HepG2 (cell line): ENCODE measurements around the gene CCDC197. TPM values are rescaled to one million over a fixed set of nuclear protein-coding genes. Genes with fewer than 3 reads are reported as not detected.

Experiments
- ARNT ChIP-seq: fragments of 450-650 bp; IDR thresholded peaks from 2 replicates; pipeline ENCODE4 v1.6.1; 2017
- MED1 ChIP-seq: sonication (generic); formaldehyde crosslinking; IDR thresholded peaks from 2 replicates; pipeline ENCODE4 v1.4.0; 2020; ENCODE audit warnings: missing genetic modification reagents
- ZBTB3 ChIP-seq: sonication (generic); formaldehyde crosslinking; IDR thresholded peaks from 2 replicates; pipeline ENCODE4 v1.4.0; 2020; ENCODE audit warnings: low read depth, mild to moderate bottlenecking, moderate library complexity, missing genetic modification reagents, borderline replicate concordance
- ZMYM4 ChIP-seq: sonication (generic); formaldehyde crosslinking; IDR thresholded peaks from 2 replicates; pipeline ENCODE4 v1.8.1; 2023; ENCODE audit warnings: mild to moderate bottlenecking, missing genetic modification reagents
- ZNF263 ChIP-seq: sonication (generic); formaldehyde crosslinking; IDR thresholded peaks from 2 replicates; pipeline ENCODE4 v1.4.0; 2020; ENCODE audit warnings: missing genetic modification reagents
- ZNF350 ChIP-seq: sonication (generic); formaldehyde crosslinking; IDR thresholded peaks from 2 replicates; pipeline ENCODE4 v1.4.0; 2020; ENCODE audit warnings: mild to moderate bottlenecking, low read depth, missing genetic modification reagents, borderline replicate concordance
- ZNF501 ChIP-seq: sonication (generic); formaldehyde crosslinking; IDR thresholded peaks from 2 replicates; pipeline ENCODE4 v1.5.1; 2020; ENCODE audit warnings: mild to moderate bottlenecking, moderate library complexity, missing genetic modification reagents
- polyA plus RNA-seq, 8 experiments: library from polyadenylated mRNA; depleted of rRNA in 3 of 8; stranded (reverse) in 7 of 8; unstranded in 1 of 8; fragments of >200 nt; fragmentation: Illumina TruSeq in 4 of 8; extraction: Trizol in 4 of 8; gene quantifications; 2 replicates each; pipeline versions ENCODE4 v1.2.1 to v1.2.3, GENCODE V29; 2011 to 2016; ENCODE audit warnings: low read depth in 4 of 8, missing spikeins in 1 of 8, mixed read lengths in 1 of 8; ENCODE audit not compliant: insufficient read depth in 1 of 8
- total RNA-seq, 5 experiments: library from RNA; depleted of rRNA; stranded (reverse); fragments of >200 nt; fragmentation: Illumina TruSeq; extraction: Trizol; gene quantifications; 2 replicates each; pipeline ENCODE4 v1.2.3, GENCODE V29; 2016; ENCODE audit warnings: low read depth in 1 of 5
- TF ChIP-seq, protein P1 (sequence below): sonication (generic); formaldehyde crosslinking; IDR thresholded peaks from 2 replicates; pipeline ENCODE4 v1.9.0; 2021; ENCODE audit warnings: mild to moderate bottlenecking, missing genetic modification reagents
- TF ChIP-seq, protein P2 (sequence below): sonication (generic); formaldehyde crosslinking; IDR thresholded peaks from 2 replicates; pipeline ENCODE4 v1.5.1; 2020; ENCODE audit warnings: mild to moderate bottlenecking, moderate library complexity, missing genetic modification reagents
- TF ChIP-seq, protein P3 (sequence below): sonication (generic); formaldehyde crosslinking; IDR thresholded peaks from 2 replicates; pipeline ENCODE4 v1.4.0; 2020; ENCODE audit warnings: missing genetic modification reagents, borderline replicate concordance
- TF ChIP-seq, protein P4 (sequence below): sonication (generic); formaldehyde crosslinking; IDR thresholded peaks from 2 replicates; pipeline ENCODE4 v1.4.0; 2020; ENCODE audit warnings: mild to moderate bottlenecking, missing genetic modification reagents, borderline replicate concordance

CCDC197 gene
- total and polyA plus RNA-seq, 2 of the 13 experiments (the other 11 are each of a cell fraction or from before 2014, with no cell fraction given) = 0.11 to 0.13 TPM

DNA sequence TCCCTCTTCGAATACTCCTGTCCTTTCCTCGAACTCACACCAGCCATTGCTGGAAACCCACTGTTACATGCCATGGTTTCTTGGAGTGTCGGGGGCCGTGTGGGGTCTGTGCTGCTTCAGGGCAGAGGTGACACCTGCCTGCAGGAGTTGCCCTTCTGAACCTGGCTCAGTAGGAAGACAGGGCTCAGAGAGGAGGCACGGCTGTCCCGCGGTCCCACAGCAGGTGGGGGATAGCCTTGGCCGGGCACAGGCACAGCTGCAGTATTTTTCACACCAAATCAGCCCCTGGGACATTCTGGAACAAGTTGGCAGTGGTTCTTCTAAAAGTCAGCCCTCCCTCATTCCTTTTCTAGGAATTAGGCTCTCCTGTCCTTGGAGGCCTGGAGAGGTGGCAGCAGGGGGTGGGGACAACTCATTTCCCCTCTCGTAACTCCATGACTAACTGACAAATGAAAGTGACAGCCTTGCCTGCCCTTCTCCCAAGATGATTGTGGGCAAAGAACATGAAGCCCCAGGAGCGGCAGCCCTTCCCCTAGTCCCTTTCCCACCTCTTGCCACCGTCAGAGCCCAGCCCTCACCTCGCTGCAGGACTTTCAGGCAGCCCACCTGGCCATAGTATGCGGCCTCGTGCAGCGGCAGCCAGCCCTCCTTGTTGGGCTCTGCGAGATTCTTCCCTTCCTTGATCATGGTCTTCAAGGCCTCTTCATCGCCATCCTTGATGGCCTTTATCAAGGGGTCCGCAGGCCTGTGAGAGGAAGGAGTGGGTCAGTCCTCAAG, 43.2 kb upstream of the CCDC197 start (continued):
- TF ChIP-seq ZNF263 (CRISPR knock-in tag) (no peak), ZNF350 (CRISPR knock-in tag) (no peak), ZNF501 (CRISPR knock-in tag) (no peak), ZMYM4 (CRISPR knock-in tag) (no peak), MED1 (CRISPR knock-in tag) (peak; percentile 9; the same call in 1 of the 2 replicates), ARNT (no peak), ZBTB3 (CRISPR knock-in tag) (no peak)
- TF ChIP-seq, protein P1, sequence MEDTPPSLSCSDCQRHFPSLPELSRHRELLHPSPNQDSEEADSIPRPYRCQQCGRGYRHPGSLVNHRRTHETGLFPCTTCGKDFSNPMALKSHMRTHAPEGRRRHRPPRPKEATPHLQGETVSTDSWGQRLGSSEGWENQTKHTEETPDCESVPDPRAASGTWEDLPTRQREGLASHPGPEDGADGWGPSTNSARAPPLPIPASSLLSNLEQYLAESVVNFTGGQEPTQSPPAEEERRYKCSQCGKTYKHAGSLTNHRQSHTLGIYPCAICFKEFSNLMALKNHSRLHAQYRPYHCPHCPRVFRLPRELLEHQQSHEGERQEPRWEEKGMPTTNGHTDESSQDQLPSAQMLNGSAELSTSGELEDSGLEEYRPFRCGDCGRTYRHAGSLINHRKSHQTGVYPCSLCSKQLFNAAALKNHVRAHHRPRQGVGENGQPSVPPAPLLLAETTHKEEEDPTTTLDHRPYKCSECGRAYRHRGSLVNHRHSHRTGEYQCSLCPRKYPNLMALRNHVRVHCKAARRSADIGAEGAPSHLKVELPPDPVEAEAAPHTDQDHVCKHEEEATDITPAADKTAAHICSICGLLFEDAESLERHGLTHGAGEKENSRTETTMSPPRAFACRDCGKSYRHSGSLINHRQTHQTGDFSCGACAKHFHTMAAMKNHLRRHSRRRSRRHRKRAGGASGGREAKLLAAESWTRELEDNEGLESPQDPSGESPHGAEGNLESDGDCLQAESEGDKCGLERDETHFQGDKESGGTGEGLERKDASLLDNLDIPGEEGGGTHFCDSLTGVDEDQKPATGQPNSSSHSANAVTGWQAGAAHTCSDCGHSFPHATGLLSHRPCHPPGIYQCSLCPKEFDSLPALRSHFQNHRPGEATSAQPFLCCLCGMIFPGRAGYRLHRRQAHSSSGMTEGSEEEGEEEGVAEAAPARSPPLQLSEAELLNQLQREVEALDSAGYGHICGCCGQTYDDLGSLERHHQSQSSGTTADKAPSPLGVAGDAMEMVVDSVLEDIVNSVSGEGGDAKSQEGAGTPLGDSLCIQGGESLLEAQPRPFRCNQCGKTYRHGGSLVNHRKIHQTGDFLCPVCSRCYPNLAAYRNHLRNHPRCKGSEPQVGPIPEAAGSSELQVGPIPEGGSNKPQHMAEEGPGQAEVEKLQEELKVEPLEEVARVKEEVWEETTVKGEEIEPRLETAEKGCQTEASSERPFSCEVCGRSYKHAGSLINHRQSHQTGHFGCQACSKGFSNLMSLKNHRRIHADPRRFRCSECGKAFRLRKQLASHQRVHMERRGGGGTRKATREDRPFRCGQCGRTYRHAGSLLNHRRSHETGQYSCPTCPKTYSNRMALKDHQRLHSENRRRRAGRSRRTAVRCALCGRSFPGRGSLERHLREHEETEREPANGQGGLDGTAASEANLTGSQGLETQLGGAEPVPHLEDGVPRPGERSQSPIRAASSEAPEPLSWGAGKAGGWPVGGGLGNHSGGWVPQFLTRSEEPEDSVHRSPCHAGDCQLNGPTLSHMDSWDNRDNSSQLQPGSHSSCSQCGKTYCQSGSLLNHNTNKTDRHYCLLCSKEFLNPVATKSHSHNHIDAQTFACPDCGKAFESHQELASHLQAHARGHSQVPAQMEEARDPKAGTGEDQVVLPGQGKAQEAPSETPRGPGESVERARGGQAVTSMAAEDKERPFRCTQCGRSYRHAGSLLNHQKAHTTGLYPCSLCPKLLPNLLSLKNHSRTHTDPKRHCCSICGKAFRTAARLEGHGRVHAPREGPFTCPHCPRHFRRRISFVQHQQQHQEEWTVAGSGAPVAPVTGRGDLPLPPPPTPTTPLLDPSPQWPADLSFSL = no peak
- TF ChIP-seq, protein P2, sequence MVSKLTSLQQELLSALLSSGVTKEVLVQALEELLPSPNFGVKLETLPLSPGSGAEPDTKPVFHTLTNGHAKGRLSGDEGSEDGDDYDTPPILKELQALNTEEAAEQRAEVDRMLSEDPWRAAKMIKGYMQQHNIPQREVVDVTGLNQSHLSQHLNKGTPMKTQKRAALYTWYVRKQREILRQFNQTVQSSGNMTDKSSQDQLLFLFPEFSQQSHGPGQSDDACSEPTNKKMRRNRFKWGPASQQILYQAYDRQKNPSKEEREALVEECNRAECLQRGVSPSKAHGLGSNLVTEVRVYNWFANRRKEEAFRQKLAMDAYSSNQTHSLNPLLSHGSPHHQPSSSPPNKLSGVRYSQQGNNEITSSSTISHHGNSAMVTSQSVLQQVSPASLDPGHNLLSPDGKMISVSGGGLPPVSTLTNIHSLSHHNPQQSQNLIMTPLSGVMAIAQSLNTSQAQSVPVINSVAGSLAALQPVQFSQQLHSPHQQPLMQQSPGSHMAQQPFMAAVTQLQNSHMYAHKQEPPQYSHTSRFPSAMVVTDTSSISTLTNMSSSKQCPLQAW = peak; percentile 25; the same call in 1 of the 2 replicates
- TF ChIP-seq, protein P3, sequence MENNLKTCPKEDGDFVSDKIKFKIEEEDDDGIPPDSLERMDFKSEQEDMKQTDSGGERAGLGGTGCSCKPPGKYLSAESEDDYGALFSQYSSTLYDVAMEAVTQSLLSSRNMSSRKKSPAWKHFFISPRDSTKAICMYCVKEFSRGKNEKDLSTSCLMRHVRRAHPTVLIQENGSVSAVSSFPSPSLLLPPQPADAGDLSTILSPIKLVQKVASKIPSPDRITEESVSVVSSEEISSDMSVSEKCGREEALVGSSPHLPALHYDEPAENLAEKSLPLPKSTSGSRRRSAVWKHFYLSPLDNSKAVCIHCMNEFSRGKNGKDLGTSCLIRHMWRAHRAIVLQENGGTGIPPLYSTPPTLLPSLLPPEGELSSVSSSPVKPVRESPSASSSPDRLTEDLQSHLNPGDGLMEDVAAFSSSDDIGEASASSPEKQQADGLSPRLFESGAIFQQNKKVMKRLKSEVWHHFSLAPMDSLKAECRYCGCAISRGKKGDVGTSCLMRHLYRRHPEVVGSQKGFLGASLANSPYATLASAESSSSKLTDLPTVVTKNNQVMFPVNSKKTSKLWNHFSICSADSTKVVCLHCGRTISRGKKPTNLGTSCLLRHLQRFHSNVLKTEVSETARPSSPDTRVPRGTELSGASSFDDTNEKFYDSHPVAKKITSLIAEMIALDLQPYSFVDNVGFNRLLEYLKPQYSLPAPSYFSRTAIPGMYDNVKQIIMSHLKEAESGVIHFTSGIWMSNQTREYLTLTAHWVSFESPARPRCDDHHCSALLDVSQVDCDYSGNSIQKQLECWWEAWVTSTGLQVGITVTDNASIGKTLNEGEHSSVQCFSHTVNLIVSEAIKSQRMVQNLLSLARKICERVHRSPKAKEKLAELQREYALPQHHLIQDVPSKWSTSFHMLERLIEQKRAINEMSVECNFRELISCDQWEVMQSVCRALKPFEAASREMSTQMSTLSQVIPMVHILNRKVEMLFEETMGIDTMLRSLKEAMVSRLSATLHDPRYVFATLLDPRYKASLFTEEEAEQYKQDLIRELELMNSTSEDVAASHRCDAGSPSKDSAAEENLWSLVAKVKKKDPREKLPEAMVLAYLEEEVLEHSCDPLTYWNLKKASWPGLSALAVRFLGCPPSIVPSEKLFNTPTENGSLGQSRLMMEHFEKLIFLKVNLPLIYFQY (CRISPR knock-in tag) = no peak
- TF ChIP-seq, protein P4, sequence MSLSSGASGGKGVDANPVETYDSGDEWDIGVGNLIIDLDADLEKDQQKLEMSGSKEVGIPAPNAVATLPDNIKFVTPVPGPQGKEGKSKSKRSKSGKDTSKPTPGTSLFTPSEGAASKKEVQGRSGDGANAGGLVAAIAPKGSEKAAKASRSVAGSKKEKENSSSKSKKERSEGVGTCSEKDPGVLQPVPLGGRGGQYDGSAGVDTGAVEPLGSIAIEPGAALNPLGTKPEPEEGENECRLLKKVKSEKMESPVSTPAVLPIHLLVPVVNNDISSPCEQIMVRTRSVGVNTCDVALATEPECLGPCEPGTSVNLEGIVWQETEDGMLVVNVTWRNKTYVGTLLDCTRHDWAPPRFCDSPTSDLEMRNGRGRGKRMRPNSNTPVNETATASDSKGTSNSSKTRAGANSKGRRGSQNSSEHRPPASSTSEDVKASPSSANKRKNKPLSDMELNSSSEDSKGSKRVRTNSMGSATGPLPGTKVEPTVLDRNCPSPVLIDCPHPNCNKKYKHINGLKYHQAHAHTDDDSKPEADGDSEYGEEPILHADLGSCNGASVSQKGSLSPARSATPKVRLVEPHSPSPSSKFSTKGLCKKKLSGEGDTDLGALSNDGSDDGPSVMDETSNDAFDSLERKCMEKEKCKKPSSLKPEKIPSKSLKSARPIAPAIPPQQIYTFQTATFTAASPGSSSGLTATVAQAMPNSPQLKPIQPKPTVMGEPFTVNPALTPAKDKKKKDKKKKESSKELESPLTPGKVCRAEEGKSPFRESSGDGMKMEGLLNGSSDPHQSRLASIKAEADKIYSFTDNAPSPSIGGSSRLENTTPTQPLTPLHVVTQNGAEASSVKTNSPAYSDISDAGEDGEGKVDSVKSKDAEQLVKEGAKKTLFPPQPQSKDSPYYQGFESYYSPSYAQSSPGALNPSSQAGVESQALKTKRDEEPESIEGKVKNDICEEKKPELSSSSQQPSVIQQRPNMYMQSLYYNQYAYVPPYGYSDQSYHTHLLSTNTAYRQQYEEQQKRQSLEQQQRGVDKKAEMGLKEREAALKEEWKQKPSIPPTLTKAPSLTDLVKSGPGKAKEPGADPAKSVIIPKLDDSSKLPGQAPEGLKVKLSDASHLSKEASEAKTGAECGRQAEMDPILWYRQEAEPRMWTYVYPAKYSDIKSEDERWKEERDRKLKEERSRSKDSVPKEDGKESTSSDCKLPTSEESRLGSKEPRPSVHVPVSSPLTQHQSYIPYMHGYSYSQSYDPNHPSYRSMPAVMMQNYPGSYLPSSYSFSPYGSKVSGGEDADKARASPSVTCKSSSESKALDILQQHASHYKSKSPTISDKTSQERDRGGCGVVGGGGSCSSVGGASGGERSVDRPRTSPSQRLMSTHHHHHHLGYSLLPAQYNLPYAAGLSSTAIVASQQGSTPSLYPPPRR (CRISPR knock-in tag) = no peak
